PC-9 (cell line): ENCODE data around the gene AHI1. TPM values are rescaled to one million over a fixed set of nuclear protein-coding genes. Genes with fewer than 3 reads are reported as not detected.

Source experiments
- Bru-seq: library from RNA; stranded (reverse); fragments of 400-500 nt; gene quantifications from one replicate; lab custom pipeline; 2021; lab: Mats Ljungman, UMichigan
- BruChase-seq, 2 experiments: library from RNA; stranded (reverse); fragments of 400-500 nt; gene quantifications; one replicate each; lab custom pipeline; 2021; lab: Mats Ljungman, UMichigan
- BruUV-seq: library from RNA; stranded (reverse); fragments of 400-500 nt; replicated peaks from 2 replicates; lab custom pipeline; 2021; lab: Mats Ljungman, UMichigan
- CTCF ChIA-PET: fragments of 300-600 bp; sonication (Branson Sonifier 250); formaldehyde crosslinking; loops from one replicate; lab custom pipeline; 2022; ENCODE audit warnings: antibody characterized with exemption; lab: Charles Lee
- POLR2A ChIA-PET: fragments of 300-600 bp; sonication (Branson Sonifier 250); formaldehyde crosslinking; loops from one replicate; lab custom pipeline; 2022; ENCODE audit warnings: antibody characterized with exemption; ENCODE audit not compliant: unreplicated experiment; lab: Charles Lee
- DNase-seq, 2 experiments: peaks; one replicate each; pipeline versions ENCODE4 v3.0.0 to v3.0.0-alpha.2; 2015 to 2022; ENCODE audit warnings: mixed read lengths in 1 of 2
- H2AFZ ChIP-seq: fragments of 200-600 bp; sonication (generic); 2 replicates; pipeline ENCODE4 v1.8.1; 2017; ENCODE audit warnings: antibody characterized with exemption
- H3F3A ChIP-seq: fragments of 200-600 bp; sonication (generic); 2 replicates; pipeline ENCODE4 v1.8.1; 2017; ENCODE audit warnings: antibody characterized with exemption, mild to moderate bottlenecking, low read depth; ENCODE audit not compliant: insufficient read depth
- H3K27ac ChIP-seq: fragments of 200-600 bp; sonication (generic); 2 replicates; pipeline ENCODE4 v1.6.1; 2016; ENCODE audit warnings: mixed run types
- H3K27me3 ChIP-seq: fragments of 200-600 bp; sonication (generic); 2 replicates; pipeline ENCODE4 v1.6.1; 2016; ENCODE audit warnings: low read depth, mixed run types; ENCODE audit not compliant: insufficient read depth
- H3K36me3 ChIP-seq: fragments of 200-600 bp; sonication (generic); 2 replicates; pipeline ENCODE4 v1.6.1; 2016; ENCODE audit warnings: low read depth, mixed run types
- H3K4me1 ChIP-seq: fragments of 200-600 bp; sonication (generic); replicated peaks from 2 replicates; pipeline ENCODE4 v1.6.1; 2016; ENCODE audit warnings: mixed run types; ENCODE audit not compliant: insufficient read depth
- H3K4me2 ChIP-seq: fragments of 200-600 bp; sonication (generic); 2 replicates; pipeline ENCODE4 v1.6.1; 2017; ENCODE audit warnings: mixed run types
- H3K4me3 ChIP-seq: fragments of 200-600 bp; sonication (generic); 2 replicates; pipeline ENCODE4 v1.6.1; 2016; ENCODE audit warnings: mixed run types
- H3K79me2 ChIP-seq: fragments of 200-600 bp; sonication (generic); 2 replicates; pipeline ENCODE4 v1.6.1; 2017; ENCODE audit warnings: low read depth, mixed run types
- H3K9me2 ChIP-seq: fragments of 200-600 bp; sonication (generic); 2 replicates; pipeline ENCODE4 v1.8.1; 2017; ENCODE audit warnings: mild to moderate bottlenecking; ENCODE audit not compliant: insufficient read depth
- H3K9me3 ChIP-seq: fragments of 200-600 bp; sonication (generic); 2 replicates; pipeline ENCODE4 v1.8.1; 2016; ENCODE audit warnings: low read depth; ENCODE audit not compliant: insufficient read depth
- H4K20me1 ChIP-seq: fragments of 200-600 bp; sonication (generic); 2 replicates; pipeline ENCODE4 v1.8.1; 2017; ENCODE audit not compliant: insufficient read depth
- CTCF ChIP-seq: fragments of 200-600 bp; sonication (generic); conservative IDR thresholded peaks from 2 replicates; pipeline ENCODE4 v1.6.1; 2017; ENCODE audit warnings: mixed run types, antibody characterized with exemption, mild to moderate bottlenecking, moderate library complexity
- EZH2 ChIP-seq: fragments of 200-600 bp; sonication (generic); IDR thresholded peaks from 2 replicates; pipeline ENCODE4 v1.8.0; 2017; ENCODE audit warnings: antibody characterized with exemption, low read depth
- intact Hi-C: fragments of 100-400 bp; cut with micrococcal nuclease; formaldehyde crosslinking; loops from one replicate; pipeline ENCODE4 v1.10.0; 2022; ENCODE audit not compliant: unreplicated experiment
- long read RNA-seq: library from polyadenylated mRNA; stranded (forward); transcript quantifications from one replicate; pipeline ENCODE4 v2.0.0, GENCODE V29; 2022
- total RNA-seq: library from RNA; stranded (reverse); gene quantifications from 2 replicates; pipeline ENCODE4 v1.2.3, GENCODE V29; 2021

AHI1 gene
- 19.8 and 19.9 TPM in 2 replicates for total RNA-seq
- percentile 66 among the genes with signal in this experiment for Bru-seq, nascent RNA
- BruChase-seq, experiment 1, labeled RNA remaining after a 2-hour chase, result percentile 66 among the genes with signal in this experiment
- percentile 53 among the genes with signal in this experiment for BruChase-seq, experiment 2, labeled RNA remaining after a 6-hour chase
- long read RNA-seq, partial matches to known transcripts, result 7 of 8 reads
- long read RNA-seq, other reads (novel, unspliced or antisense), result 1 of 8 reads

DNA sequence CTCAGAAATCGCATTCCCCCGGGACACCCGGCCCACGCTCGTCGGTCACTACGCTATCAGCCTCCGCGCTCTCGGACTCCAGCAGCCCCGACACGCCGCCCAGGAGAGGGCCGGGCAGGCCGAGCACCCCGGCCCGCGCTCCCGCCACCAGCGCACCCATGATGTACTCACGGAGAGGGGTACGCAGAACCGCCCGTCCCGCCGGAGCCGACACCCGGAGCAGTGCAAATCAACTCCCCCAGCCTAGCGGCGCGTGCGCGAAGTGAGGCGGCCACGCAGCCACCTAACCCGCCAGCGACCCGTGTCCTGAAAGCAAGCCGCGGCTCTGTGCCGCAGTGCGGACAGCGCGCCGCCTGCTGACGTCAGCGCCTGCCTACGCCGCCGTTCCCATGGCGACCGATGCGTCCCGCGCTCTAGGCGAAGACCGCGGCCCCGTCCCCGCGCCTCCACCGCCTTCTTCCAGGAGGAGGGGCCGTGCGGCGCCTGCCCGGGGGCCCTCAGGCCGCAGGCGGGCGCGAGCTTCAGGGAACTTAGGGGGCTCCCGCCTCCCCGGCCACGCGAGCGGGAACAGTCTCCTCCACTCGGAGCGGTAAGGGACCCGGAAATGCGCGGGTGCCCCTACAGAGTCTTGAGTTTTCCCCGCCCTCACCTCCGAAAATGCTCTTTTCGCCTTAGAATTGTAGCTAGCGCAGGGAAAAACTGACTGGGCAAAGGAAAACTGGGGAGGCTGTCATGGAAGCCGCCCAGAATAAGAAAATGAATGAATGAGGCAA lies at the start of gene AHI1:
TSS of gene AHI1 (minus strand) at position 329 of the 773 bp plus-strand sequence. CDS start 5,503 bp downstream, outside the sequence.
- peaks cover 21% of the 10 kb centered on the region for H3K4me1 ChIP-seq
- H3K9me3 ChIP-seq, result no peaks in the 10 kb centered on the region
- peak; percentile 89 to 93 for DNase-seq
- H3K9me2 ChIP-seq, result no peaks in the 10 kb centered on the region
- H3K79me2 ChIP-seq, result peaks cover 36% of the 10 kb centered on the region
- ChIA-PET POLR2A (interaction anchor here (0.6 to 0.9 kb wide), 3 partner anchors 15 to 1110 kb away, joined by 4 to 7 read pairs (median 5); no protein-coding TSS in a partner anchor), CTCF (no interaction called here)
- BruUV-seq, result TSS peak; percentile 49
- peaks cover 13% of the 10 kb centered on the region; the same call in 1 of the 2 replicates for H3F3A ChIP-seq
- H4K20me1 ChIP-seq, result no peaks in the 10 kb centered on the region
- no peaks in the 10 kb centered on the region for H3K36me3 ChIP-seq
- TF ChIP-seq CTCF (peak; percentile 3; the same call in 1 of the 2 replicates), EZH2 (no peak)
- H3K4me3 ChIP-seq, result peak within 1 kb of the TSS; percentile 87
- intact Hi-C loops, result no loop called here
- peak within 1 kb of the TSS; percentile 97 for H2AFZ ChIP-seq
- H3K4me2 ChIP-seq, result peak within 1 kb of the TSS; percentile 83
- peak within 1 kb of the TSS; percentile 92 for H3K27ac ChIP-seq
- no peaks in the 10 kb centered on the region for H3K27me3 ChIP-seq

GRCh38 chr6:135546680-135547418 lies 49.3 kb upstream of the AHI1 start:
- H3K36me3 ChIP-seq, result no peaks in the 10 kb centered on the region
- H3K9me2 ChIP-seq, result 0 out of 2 replicates have a peak, but pooled peaks cover 4% of the 10 kb centered on the region
- H3K9me3 ChIP-seq, result no peaks in the 10 kb centered on the region
- H3K79me2 ChIP-seq, result no peaks in the 10 kb centered on the region
- no peak overlapping the region for H3K4me3 ChIP-seq
- H3K4me1 ChIP-seq, result peaks cover 8% of the 10 kb centered on the region; the same call in 1 of the 2 replicates
- no TSS peak for BruUV-seq
- no peaks in the 10 kb centered on the region for H3K27me3 ChIP-seq
- no peaks in the 10 kb centered on the region for H4K20me1 ChIP-seq
- no peaks in the 10 kb centered on the region for H3F3A ChIP-seq
- no peak overlapping the region for H3K4me2 ChIP-seq
- H3K27ac ChIP-seq, result no peak overlapping the region
- TF ChIP-seq CTCF (no peak), EZH2 (no peak)
- DNase-seq, result no peak
- CTCF ChIA-PET, result interaction anchor here (0.6 kb wide), 1 partner anchor 273 kb away, joined by 8 read pairs; no protein-coding TSS in a partner anchor
- POLR2A ChIA-PET, result no interaction called here
- no peak overlapping the region for H2AFZ ChIP-seq
- intact Hi-C loops, result no loop called here

DNA sequence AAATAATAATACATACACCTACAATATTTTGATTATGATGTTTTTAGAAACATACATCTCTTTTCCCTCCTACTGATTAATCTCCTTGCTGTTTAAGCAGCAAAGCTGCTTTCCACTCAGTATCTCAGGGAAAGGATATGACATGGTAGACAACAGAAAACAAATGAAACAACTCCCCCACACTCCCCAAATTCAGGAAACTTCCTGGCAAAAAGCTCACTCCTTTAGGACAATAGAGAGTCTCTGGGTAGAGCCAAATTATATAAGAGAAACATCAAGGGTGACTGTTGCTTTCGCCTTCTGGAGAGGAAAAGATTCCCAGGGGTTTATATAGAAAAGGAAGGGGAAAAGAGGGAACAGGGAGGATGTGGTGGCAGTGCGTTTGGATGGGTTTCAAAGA lies 48.7 kb upstream of the AHI1 start:
- H2AFZ ChIP-seq, result no peak overlapping the region
- H3K79me2 ChIP-seq, result no peaks in the 10 kb centered on the region
- no peaks in the 10 kb centered on the region for H3K36me3 ChIP-seq
- POLR2A ChIA-PET, result no interaction called here
- no peak overlapping the region for H3K27ac ChIP-seq
- no peak for TF ChIP-seq CTCF
- no peak for TF ChIP-seq EZH2
- H3K9me2 ChIP-seq, result 0 out of 2 replicates have a peak, but pooled peaks cover 4% of the 10 kb centered on the region
- H3K4me2 ChIP-seq, result no peak overlapping the region
- intact Hi-C loops, result no loop called here
- BruUV-seq, result no TSS peak
- no peaks in the 10 kb centered on the region for H4K20me1 ChIP-seq
- no peak for DNase-seq
- H3K4me1 ChIP-seq, result peaks cover 8% of the 10 kb centered on the region; the same call in 1 of the 2 replicates
- H3K4me3 ChIP-seq, result no peak overlapping the region
- no peaks in the 10 kb centered on the region for H3F3A ChIP-seq
- CTCF ChIA-PET, result interaction anchor here (0.6 kb wide), 1 partner anchor 272 kb away, joined by 8 read pairs; no protein-coding TSS in a partner anchor
- H3K9me3 ChIP-seq, result no peaks in the 10 kb centered on the region
- no peaks in the 10 kb centered on the region for H3K27me3 ChIP-seq
